GM12864 (cell line): ENCODE results near the gene ASB13.
A peak's percentile ranks its signal among the peaks of the same experiment; 100 is the strongest.

ENCODE experiments used
- DNase-seq: peaks from one replicate; pipeline ENCODE4 v3.0.0-alpha.2; 2011; ENCODE audit warnings: low read depth
- H3K4me3 ChIP-seq: 2 replicates; pipeline ENCODE4 v1.5.1; 2011; ENCODE audit warnings: mild to moderate bottlenecking, low read depth, low read length, control low read depth
- CTCF ChIP-seq: IDR thresholded peaks from 2 replicates; pipeline ENCODE4 v1.5.1; 2011; ENCODE audit warnings: low read depth, mild to moderate bottlenecking, moderate library complexity, low read length, control low read depth, inconsistent platforms; ENCODE audit errors: missing control alignments

ASB13 gene

DNA sequence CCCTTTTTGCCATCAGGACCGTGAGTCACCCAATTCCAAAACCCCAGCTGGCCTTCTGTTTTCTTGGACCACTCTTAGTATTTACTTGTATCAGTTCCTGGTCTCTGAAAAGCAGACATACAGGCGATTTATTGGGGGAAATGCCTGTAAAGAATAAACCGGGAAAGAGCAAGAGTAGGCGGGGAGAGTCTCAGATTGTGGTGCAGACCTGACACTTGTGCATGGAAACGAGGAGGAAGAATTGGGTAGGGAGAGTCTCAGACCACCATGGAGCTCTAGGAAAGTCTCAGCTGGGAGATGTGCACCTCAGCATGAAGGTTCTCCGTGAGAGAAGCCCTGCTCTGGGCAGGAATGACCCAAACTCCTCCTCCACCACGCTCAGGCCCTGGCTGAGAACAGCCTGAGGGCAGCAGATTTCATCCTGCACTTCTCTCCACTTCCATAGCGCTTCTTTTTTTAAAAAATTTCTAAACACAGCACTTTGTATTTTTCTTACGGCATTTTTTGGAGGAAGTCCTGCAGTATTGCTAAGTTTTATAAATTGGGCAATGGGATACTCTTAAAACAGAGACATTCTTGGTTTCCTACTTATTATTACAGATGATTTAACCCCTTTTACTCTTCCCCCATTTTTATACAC is 12.1 kb upstream of the ASB13 start:
- TF ChIP-seq CTCF: no peak
- H3K4me3 ChIP-seq: no peak overlapping the region

GRCh38 chr10:5670662-5671375 is 4.4 kb upstream of the ASB13 start:
- DNase-seq: no peak
- no peak overlapping the region for H3K4me3 ChIP-seq
- no peak for TF ChIP-seq CTCF

More for the DNA sequence above, 12.1 kb upstream of the ASB13 start:
- DNase-seq: no peak

DNA sequence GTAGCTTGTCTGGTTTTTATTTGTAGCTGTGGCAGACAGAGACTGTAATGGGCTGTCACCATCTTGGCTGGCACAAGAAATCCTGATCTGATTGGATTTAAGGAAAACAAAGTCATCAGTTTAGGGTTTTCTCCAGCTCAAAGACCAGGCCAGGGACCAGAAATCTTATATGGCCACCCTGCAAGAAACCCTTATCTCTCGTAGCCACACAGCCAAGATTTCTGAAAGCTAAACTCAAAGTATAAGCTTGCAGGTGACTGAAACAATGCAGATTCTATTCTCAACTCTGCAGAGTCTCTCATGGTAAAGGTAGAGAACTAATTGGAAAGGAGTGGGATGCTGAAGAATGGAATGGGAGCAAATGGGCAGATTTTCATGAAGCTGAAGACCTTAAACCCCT is 3.2 kb upstream of the ASB13 start:
- no peak for DNase-seq
- H3K4me3 ChIP-seq: no peak overlapping the region
- no peak for TF ChIP-seq CTCF

- no peak overlapping the region for H3K4me3 ChIP-seq
- no peak for TF ChIP-seq CTCF
- no peak for DNase-seq
These were observed 2.0 kb upstream of the ASB13 start for GRCh38 chr10:5668429-5668828.

DNA sequence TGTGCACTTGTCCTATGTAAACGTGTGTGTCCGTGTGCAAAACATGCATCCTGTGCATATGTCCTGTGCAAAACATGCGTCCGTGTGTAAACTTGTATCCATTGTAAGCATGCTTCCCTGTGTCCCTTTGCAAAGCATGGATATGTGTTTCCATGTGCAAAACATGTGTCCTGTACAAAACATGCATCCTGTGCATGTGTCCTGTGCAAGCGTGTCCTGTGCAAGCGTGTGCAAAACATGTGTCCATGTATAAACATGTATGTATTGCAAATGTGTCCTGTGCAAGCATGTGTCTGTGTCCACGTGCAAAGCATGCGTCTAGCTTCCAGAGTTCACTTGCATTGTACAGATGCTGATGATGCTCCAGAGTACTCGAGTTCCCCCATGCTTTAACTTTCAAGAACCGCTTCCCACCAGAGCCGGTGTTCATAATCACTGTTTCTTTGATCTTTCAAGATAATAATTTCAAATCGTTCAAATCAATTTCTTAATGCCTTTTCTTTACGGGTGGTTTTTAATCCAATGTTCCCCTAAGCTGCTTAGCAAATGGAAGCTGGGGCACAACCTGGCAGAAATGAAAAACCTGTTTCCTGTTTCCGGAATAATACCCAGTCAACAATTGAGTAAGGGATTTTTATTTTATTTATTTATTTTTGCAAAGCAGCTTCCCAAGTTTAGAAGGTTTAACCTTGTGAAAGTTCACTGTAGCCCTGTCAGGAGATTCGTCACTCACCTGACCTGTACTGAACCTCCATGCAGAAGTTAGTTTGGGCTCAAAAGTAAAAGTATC is 641 bp upstream of the ASB13 start:
- peak overlapping the region; percentile 50 for H3K4me3 ChIP-seq
- no peak for DNase-seq
- no peak for TF ChIP-seq CTCF

- DNase-seq: no peak
- peak overlapping the region; percentile 50 for H3K4me3 ChIP-seq
- no peak for TF ChIP-seq CTCF
These were observed 905 bp downstream of the ASB13 start for GRCh38 chr10:5665373-5666007.
